GM19035 (cell line): Measurements from ENCODE around the gene TMEM74B.

Experiments
- ATAC-seq: cut with Tn5 transposase; IDR thresholded peaks from one replicate; pipeline ENCODE4 v1.9.1; 2021; ENCODE audit not compliant: unreplicated experiment

Gene TMEM74B

GRCh38 chr20:1144401-1145172, 40.2 kb downstream of the TMEM74B start:
- no peak for ATAC-seq

- ATAC-seq: no peak
These were observed 47.5 kb downstream of the TMEM74B start for GRCh38 chr20:1137236-1137635.

- no peak for ATAC-seq
These were observed 49.9 kb downstream of the TMEM74B start for GRCh38 chr20:1134836-1135235.

GRCh38 chr20:1134355-1134754, 50.4 kb downstream of the TMEM74B start:
- ATAC-seq: no peak

- ATAC-seq: no peak
These were observed 53.4 kb downstream of the TMEM74B start for GRCh38 chr20:1131354-1131753.

GRCh38 chr20:1130847-1131246, 53.9 kb downstream of the TMEM74B start:
- ATAC-seq: no peak
